GM21390 (cell line): Measurements from ENCODE around the gene SPAG16.
"Not testable (repeated sequence)": the region's sequence is repeated elsewhere in the genome, so short reads cannot be mapped to it uniquely, and the experiment has no call there.

Experiments
- ATAC-seq: cut with Tn5 transposase; IDR thresholded peaks from one replicate; pipeline ENCODE4 v1.9.1; 2021; ENCODE audit not compliant: unreplicated experiment

Gene SPAG16

GRCh38 chr2:213980883-213981282, 696.6 kb downstream of the SPAG16 start:
- ATAC-seq: no peak

- ATAC-seq: no peak
Measured at GRCh38 chr2:213989207-213989606, 704.9 kb downstream of the SPAG16 start.

DNA sequence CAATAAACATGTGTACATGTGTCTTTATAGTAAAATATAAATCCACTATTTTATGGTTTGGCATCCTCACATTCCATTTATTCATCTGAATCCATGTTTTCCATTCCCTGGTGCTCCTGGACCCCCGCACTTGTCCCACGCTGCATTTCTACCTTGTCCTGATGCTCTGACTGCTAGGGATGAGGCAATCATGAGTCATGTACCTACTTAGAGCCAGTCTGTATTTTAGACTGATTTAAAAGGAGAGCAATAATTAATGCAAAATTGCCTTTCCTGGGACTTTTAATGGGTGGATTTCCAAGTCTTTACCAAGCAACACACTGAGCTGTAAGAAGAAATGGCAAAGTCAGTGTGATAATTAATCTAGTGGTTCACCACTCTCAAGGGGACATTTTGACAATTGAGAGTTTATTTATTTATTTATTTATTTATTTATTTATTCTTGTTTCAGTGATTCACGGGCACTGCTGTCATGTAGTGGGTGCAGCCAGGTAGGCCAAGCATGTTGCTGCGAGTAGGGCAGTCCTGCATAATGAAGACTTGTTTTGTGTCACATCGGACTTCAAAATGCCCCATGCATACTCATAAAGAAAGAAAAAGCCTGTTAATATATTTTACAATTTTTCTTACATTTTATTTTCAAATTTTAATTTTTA, 707.3 kb downstream of the SPAG16 start:
- no peak for ATAC-seq

- ATAC-seq: no peak
Measured at GRCh38 chr2:213995400-213996105, 711.3 kb downstream of the SPAG16 start.

GRCh38 chr2:213998976-213999375, 714.7 kb downstream of the SPAG16 start:
- not testable (repeated sequence) for ATAC-seq

GRCh38 chr2:214004463-214004862, 720.2 kb downstream of the SPAG16 start:
- ATAC-seq: no peak

- no peak for ATAC-seq
Measured at GRCh38 chr2:214005337-214005736, 721.1 kb downstream of the SPAG16 start.

GRCh38 chr2:214006601-214007000, 722.3 kb downstream of the SPAG16 start:
- no peak for ATAC-seq

GRCh38 chr2:214011676-214012075, 727.4 kb downstream of the SPAG16 start:
- no peak for ATAC-seq

DNA sequence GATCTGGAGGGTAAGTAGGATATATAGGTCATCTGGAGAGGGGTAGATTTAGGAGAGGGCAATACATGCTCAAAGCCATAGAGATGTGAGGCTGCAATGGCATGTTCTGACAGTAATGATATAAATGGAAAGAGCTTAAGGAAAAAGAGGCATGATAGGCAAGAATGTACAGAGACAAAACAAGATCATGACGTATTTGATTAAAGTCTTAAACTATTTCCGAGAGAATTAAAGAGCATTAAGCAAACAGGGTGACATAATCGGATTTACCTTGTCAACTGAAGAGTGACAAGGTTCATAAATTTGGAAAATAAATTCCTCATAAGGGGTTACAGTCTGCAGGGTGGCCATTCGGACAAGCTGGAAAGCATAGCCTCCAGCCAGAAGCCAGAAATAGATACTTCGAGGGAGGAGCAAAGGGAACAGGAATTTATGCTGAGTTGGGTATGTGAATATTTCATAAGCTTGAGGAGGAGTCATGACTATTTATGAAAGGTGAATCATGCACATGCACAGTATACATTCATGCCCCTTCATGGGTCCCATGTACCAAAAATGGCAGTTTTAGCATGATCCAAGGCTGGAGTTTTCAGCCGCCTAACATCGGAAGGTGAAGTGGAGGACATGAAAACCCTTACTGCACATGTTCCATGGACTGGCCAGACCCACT, 730.4 kb downstream of the SPAG16 start:
- ATAC-seq: no peak

DNA sequence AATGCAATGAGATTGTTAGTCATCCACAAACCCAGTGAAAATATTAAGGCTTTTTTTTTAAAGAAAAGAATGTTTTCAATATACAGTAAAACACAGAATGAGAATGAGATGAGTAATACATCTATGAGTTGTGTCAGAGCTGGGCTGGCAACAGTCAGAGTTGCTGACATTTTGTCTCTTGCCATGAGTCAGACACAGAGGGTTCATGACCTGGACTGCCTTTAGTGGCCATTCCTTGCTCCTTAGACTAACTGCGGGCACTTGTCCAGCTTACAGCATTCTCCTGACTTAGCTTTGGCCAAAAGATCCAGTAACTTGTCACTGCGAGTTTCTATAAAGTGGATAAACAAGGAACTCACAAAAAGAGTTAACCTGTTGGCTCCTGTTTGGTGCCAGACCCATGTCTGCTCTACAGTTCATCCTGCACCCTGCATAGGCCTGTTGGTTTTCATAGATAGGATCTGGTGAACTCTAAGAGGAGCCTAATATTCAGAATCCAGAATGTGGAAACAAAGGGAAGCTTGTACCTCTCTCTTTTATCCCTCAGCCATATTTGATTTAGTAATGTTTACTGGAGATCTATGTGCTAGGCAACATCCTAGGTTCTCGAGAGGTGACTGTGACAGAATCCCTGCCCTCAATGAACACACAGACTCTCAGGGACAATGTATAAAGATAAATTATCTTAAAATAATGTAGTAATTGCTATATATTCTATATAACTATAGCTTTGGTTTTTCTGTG, 735.1 kb downstream of the SPAG16 start:
- no peak for ATAC-seq

DNA sequence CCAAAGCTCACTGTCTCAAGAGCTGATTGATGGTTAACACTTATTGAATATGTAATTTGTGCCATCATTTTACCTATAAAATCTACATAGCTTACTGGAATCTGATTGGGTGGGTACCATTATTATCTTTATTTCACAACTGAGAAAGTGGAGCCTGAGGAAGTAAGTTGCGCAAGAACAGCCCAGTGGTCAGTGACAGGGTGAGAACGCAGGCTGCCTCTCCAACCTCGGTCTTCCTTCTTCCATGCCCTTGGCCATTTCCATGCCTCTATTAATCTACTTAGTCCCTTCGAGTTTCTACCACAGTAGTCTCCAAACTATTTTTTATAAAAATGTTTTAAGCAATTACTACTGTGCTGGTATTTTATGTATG, 735.7 kb downstream of the SPAG16 start:
- no peak for ATAC-seq

DNA sequence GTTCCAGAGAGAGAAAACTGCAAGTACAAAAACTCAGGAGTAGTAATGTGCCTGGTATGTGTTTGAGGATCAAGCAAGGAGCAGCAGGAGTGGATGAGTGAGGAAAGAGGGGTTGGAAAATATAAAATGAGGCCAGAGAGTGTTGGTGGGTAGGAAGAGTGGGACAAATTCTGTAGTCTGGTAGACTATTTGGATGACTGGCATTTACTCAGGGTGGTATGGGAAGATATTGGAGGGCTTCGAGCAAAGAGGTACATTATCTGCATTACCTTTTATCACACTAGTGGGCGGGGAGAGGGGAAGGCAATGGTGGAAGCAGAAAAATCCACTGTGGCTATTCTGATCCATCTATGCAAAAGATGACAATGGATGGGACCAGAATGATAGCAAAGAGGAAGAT, 744.9 kb downstream of the SPAG16 start:
- no peak for ATAC-seq

GRCh38 chr2:214031566-214031965, 747.3 kb downstream of the SPAG16 start:
- ATAC-seq: no peak

DNA sequence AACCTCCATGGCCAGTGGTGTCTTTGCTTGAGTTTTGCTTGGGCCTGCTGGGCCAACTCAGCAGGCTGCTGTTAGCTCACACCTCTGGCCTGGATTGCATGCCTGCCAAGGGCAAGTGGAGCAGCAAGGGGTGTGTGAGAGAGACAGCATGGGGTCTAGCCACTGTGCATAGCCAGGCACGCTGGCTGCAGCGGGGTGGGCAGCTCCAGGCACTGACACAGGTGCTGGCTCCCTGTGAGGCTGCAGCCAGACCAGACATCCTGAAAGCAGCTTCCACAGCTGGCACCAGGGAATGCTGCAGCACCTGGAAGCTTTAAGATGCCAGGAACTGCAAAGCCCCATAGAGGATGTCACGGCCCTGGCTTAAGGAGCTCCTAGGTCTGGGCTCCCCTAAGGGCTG, 750.2 kb downstream of the SPAG16 start:
- ATAC-seq: no peak

DNA sequence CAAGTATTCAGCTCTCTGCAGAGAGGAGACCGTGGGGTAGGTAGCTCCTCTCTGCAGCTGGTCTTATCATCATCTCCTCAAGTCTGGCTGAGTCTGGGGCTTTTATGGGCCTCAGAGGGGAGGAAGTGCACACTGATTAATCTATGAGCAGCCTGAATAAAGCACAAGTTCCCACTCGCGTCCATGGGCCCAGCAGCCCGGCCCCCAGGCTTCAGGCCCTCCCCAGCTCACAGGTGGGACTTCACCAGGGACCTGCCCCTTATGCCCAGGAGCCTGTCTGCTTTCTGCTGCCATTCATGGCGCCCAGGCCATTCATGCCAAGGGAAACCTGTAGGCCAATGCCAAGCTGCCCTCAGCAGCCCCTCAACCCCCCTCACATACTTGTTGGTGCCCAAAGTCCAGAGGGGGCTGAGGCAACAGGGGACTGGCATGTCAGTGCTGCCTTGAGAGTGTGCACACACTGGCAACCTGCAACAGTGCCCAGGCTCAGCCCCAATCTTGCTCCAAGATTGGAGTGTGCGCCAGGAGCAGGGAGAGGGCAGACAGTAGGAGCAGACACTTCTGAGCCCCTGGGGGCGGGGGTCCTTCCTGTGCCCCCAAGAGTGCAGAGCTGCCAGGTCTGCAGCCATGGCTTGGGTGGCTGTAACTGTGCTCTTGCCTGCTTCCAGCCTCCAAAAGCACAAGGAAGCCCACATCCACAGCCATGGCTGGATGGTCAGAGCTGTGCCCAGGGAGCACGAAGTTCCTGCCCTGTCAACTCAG, 751.0 kb downstream of the SPAG16 start:
- no peak for ATAC-seq

DNA sequence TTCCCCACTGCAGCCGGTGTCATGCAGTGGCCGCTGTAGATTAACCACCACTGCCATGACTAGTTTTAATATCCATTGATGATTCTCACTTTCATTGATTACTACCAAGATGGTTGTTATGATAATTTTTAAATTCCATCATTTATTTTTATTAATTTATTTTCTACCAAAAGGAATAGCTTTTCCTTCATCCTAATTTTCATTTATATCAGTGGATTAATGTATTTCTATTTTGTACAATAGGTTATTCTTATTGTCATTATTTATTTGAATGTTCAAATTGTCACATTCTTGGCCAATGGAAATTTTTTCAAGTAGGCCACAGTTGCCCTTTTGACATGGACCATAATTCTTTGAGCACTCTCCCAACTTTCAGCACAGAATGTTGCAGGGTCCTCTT, 751.7 kb downstream of the SPAG16 start:
- ATAC-seq: no peak

DNA sequence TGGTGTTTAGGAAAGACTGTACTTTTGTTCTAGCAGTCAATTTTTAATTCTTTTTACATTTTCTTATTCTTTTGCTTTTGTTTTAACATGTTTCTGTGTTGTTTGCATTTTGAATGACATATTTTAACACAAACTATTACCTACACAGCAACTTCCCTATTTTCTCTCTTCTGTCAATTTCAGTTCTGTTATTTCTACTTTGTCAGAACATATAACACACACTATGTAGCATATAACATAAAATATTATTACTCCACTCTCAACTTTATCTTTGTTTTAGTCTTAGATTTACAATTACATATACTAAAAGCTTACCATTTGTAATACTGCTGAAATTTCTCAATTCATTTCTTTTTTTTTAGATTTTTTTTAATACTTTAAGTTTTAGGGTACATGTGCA, 753.9 kb downstream of the SPAG16 start:
- no peak for ATAC-seq

DNA sequence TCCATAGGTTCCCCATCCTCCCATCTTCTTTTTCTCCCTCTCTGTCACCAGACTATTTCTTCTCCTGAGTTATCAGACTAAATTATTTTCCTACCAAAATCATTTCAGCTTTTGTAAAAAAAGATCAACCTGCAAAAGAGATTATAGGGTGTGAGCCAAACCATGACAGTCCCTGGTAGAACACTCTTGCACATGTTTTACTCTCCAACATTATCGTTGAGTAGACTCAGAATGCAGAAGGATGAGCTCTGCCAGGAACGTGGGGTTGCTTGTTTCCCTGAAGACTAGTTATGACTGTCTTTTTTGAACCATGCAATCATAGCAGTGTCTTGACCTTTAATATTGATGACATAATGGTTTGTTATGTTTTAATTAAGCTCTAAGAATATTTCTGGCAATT, 766.5 kb downstream of the SPAG16 start:
- ATAC-seq: no peak

GRCh38 chr2:214051585-214051984, 767.3 kb downstream of the SPAG16 start:
- ATAC-seq: no peak

DNA sequence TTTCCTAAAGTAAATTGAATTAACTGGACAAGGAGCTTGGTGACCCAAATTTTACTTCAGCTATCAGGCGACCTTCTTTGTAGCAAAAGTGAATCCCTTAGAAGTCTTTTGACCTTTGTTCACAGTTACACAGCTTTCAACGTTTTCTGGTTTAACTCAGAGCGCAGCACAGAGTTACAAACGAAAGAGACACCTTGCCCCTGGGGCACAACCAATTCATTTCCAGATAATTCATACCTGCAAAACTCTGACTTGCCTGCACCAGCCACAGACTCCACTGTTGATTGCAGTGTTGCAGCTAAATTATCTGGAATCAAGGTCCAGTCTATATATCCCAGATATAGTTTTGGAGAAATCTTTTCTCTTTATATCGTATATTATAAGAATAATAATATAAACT, 768.0 kb downstream of the SPAG16 start:
- no peak for ATAC-seq
